Mucosa of descending colon (tissue), 3 donors: ENCODE measurements around the gene PTPRN2. TPM values are rescaled to one million over a fixed set of nuclear protein-coding genes. Genes with fewer than 3 reads are reported as not detected.
"Not testable (repeated sequence)": the region's sequence is repeated elsewhere in the genome, so short reads cannot be mapped to it uniquely, and the experiment has no call there.

Source experiments
- ATAC-seq: fragments of 200-7000 bp; cut with Tn5 transposase; one replicate; pipeline ENCODE4 v1.9.1; 2020; ENCODE audit warnings: mild to moderate bottlenecking, moderate library complexity
- DNase-seq, 3 donors: peaks; one replicate each; pipeline ENCODE4 v3.0.0-alpha.2; 2020
- H3K36me3 ChIP-seq: fragments of 200-600 bp; one replicate; pipeline ENCODE4 v1.8.0; 2021; ENCODE audit warnings: low read depth, mild to moderate bottlenecking
- H3K4me1 ChIP-seq: fragments of 200-600 bp; one replicate; pipeline ENCODE4 v1.8.0; 2021; ENCODE audit warnings: low read depth, mild to moderate bottlenecking
- H3K4me3 ChIP-seq: fragments of 200-600 bp; one replicate; pipeline ENCODE4 v1.8.0; 2021; ENCODE audit warnings: mild to moderate bottlenecking
- H3K9me3 ChIP-seq: fragments of 200-600 bp; one replicate; pipeline ENCODE4 v1.8.0; 2021; ENCODE audit warnings: mild to moderate bottlenecking
- CTCF ChIP-seq: fragments of 200-600 bp; IDR thresholded peaks from one replicate; pipeline ENCODE4 v1.8.0; 2022; ENCODE audit warnings: antibody characterized with exemption, mild to moderate bottlenecking
- intact Hi-C, 2 donors: fragments of 100-400 bp; cut with DNase I in 1 of 2; cut with micrococcal nuclease in 1 of 2; formaldehyde crosslinking; loops; one replicate each; pipeline versions ENCODE4 v1.11.0 to v1.11.1; 2022; cut with DNase I, micrococcal nuclease
- total RNA-seq, 3 donors: library from RNA; stranded (reverse); fragmentation: NEBNext Ultra II Directional in 2 of 3; extraction: Animal tissue kit (Norgen Biotek cat#: 25700) in 2 of 3; gene quantifications; one replicate each; pipeline versions ENCODE4 v1.2.1 to v1.2.4, GENCODE V29; 2021 to 2023
- donor health status: DM: no; HTN: no; CAD: no; lungs with moderate emphysema.
- donor health status: DM: no; HTN: no; CAD: no.
- donor health status: DM: no; HTN: yes; CAD: no.

Gene PTPRN2
- total RNA-seq, 3 donors from 2014 or later: 12.5 to 28.0 (median 26.2) TPM

GRCh38 chr7:157667261-157667660 lies 920.4 kb downstream of the PTPRN2 start:
- no peaks in the 10 kb centered on the region for H3K9me3 ChIP-seq
- intact Hi-C loops: no loop called here
- no peaks in the 10 kb centered on the region for H3K4me1 ChIP-seq
- no peak overlapping the region for H3K4me3 ChIP-seq
- no peak for TF ChIP-seq CTCF
- H3K36me3 ChIP-seq: no peaks in the 10 kb centered on the region
- ATAC-seq (no peak), DNase-seq (peak in 2 of 3 donors; percentile 11 to 28)

- no peaks in the 10 kb centered on the region for H3K4me1 ChIP-seq
- no peak for TF ChIP-seq CTCF
- no peak overlapping the region for H3K4me3 ChIP-seq
- ATAC-seq (no peak), DNase-seq (no peak)
- intact Hi-C loops: no loop called here
- no peaks in the 10 kb centered on the region for H3K36me3 ChIP-seq
- no peaks in the 10 kb centered on the region for H3K9me3 ChIP-seq
Measured at GRCh38 chr7:157666530-157667040, 921.0 kb downstream of the PTPRN2 start.

GRCh38 chr7:157665634-157665988 lies 922.0 kb downstream of the PTPRN2 start:
- intact Hi-C loops, ATAC-seq, DNase-seq: not testable (repeated sequence)

GRCh38 chr7:157664871-157665633 lies 922.6 kb downstream of the PTPRN2 start:
- no peaks in the 10 kb centered on the region for H3K4me1 ChIP-seq
- no peak overlapping the region for H3K4me3 ChIP-seq
- DNase-seq (peak in 2 of 3 donors; percentile 7 to 39), ATAC-seq (no peak)
- no peaks in the 10 kb centered on the region for H3K36me3 ChIP-seq
- intact Hi-C loops: no loop called here
- TF ChIP-seq CTCF: no peak
- no peaks in the 10 kb centered on the region for H3K9me3 ChIP-seq

More at GRCh38 chr7:157665634-157665988, 922.0 kb downstream of the PTPRN2 start:
- not testable (repeated sequence) for H3K9me3 ChIP-seq, H3K4me1 ChIP-seq, H3K4me3 ChIP-seq, H3K36me3 ChIP-seq

- TF ChIP-seq CTCF: no peak
- intact Hi-C loops: no loop called here
- Histone ChIP-seq H3K36me3 (no peaks in the 10 kb centered on the region), H3K4me3 (no peak overlapping the region), H3K9me3 (no peaks in the 10 kb centered on the region), H3K4me1 (no peaks in the 10 kb centered on the region)
- DNase-seq (no peak), ATAC-seq (no peak)
Measured at GRCh38 chr7:157664034-157664433, 923.6 kb downstream of the PTPRN2 start.

GRCh38 chr7:157662981-157663716 lies 924.5 kb downstream of the PTPRN2 start:
- TF ChIP-seq CTCF: no peak
- no peaks in the 10 kb centered on the region for H3K36me3 ChIP-seq
- no peak overlapping the region for H3K4me3 ChIP-seq
- H3K9me3 ChIP-seq: no peaks in the 10 kb centered on the region
- intact Hi-C loops: no loop called here
- no peak for ATAC-seq
- DNase-seq: no peak
- H3K4me1 ChIP-seq: no peaks in the 10 kb centered on the region
